ENCODE data around the gene CCDC167. TPM values are rescaled to one million over a fixed set of nuclear protein-coding genes. Genes with fewer than 3 reads are reported as not detected.

Gene CCDC167
- total RNA-seq, 1 donor from 2014 or later, result 24.0 TPM

DNA sequence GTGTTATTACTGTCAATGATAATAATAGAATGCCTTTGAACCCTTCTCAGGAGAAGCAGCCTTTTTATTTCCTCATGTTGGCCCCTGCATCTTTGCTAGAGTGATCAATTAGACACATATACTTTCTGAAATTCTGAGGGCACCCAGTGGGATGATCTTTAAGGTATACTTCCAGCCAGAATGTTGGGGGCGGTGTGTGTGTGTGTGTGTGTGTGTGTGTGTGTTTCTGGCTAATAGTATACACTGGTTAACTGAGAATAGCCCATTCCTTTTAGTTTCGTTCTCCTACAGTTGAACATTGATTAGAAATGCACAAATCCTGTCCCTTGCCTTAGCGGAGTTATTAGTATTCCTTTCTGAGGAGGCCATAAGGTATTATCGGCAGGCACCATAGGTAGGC is 41.7 kb upstream of the CCDC167 start:
- no peak overlapping the region for H2AFZ ChIP-seq (ENCODE audit: low read depth, low read length)
- H3K27me3 Mint-ChIP-seq (ENCODE audit: low read depth, unreplicated experiment), result peaks cover 57% of the 10 kb centered on the region
- peaks cover 6% of the 10 kb centered on the region for H3K4me1 ChIP-seq (ENCODE audit: insufficient read depth, low read length)
- H3K4me2 ChIP-seq (ENCODE audit: low read length), result no peak overlapping the region
- H3K4me1 Mint-ChIP-seq (ENCODE audit: low read depth, unreplicated experiment), result peaks cover 3% of the 10 kb centered on the region
- no peak overlapping the region for H3K27ac ChIP-seq (ENCODE audit: low read depth, low read length)
- no peaks in the 10 kb centered on the region for H3K36me3 Mint-ChIP-seq (ENCODE audit: low read depth, unreplicated experiment)
- no peak overlapping the region for H3K9ac ChIP-seq (ENCODE audit: low read length)
- no peak overlapping the region for H3K4me3 ChIP-seq (ENCODE audit: insufficient read depth, low read depth, low read length)
- H3K27ac Mint-ChIP-seq (ENCODE audit: unreplicated experiment), result no peak overlapping the region
- H3K36me3 ChIP-seq (ENCODE audit: insufficient read depth, low read length), result no peaks in the 10 kb centered on the region
- H4K20me1 ChIP-seq (ENCODE audit: insufficient read depth, low read length), result no peaks in the 10 kb centered on the region
- H3K27me3 ChIP-seq (ENCODE audit: insufficient read depth, low read length), result peaks cover 11% of the 10 kb centered on the region
- H3K9me3 ChIP-seq (ENCODE audit: insufficient read depth, low read depth, low read length), result no peaks in the 10 kb centered on the region
- H3K9me3 Mint-ChIP-seq (ENCODE audit: unreplicated experiment), result no peaks in the 10 kb centered on the region
- TF ChIP-seq CTCF (IDR thresholded peaks at IDR 0.05; ENCODE audit: insufficient read depth, low read depth, low read length), result no peak
- no peak for TF ChIP-seq EZH2 (IDR thresholded peaks at IDR 0.05; ENCODE audit: insufficient read depth, low read length)
- no peak for FAIRE-seq
- no peak overlapping the region for H3K4me3 Mint-ChIP-seq (ENCODE audit: unreplicated experiment)
- no peaks in the 10 kb centered on the region for H3K79me2 ChIP-seq (ENCODE audit: insufficient read depth, low read length)
- DNase-seq (ENCODE audit: low read depth), result no peak

- no peaks in the 10 kb centered on the region for H4K20me1 ChIP-seq (ENCODE audit: insufficient read depth, low read length)
- H3K79me2 ChIP-seq (ENCODE audit: insufficient read depth, low read length), result no peaks in the 10 kb centered on the region
- peaks cover 15% of the 10 kb centered on the region for H3K4me1 ChIP-seq (ENCODE audit: insufficient read depth, low read length)
- Mint-ChIP-seq H3K4me3 (ENCODE audit: unreplicated experiment) (no peak overlapping the region), H3K27ac (ENCODE audit: unreplicated experiment) (no peak overlapping the region), H3K4me1 (ENCODE audit: low read depth, unreplicated experiment) (peaks cover 3% of the 10 kb centered on the region), H3K36me3 (ENCODE audit: low read depth, unreplicated experiment) (no peaks in the 10 kb centered on the region), H3K27me3 (ENCODE audit: low read depth, unreplicated experiment) (peaks cover 64% of the 10 kb centered on the region), H3K9me3 (ENCODE audit: unreplicated experiment) (no peaks in the 10 kb centered on the region)
- no peaks in the 10 kb centered on the region for H3K9me3 ChIP-seq (ENCODE audit: insufficient read depth, low read depth, low read length)
- FAIRE-seq (no peak), DNase-seq (ENCODE audit: low read depth) (no peak)
- no peak overlapping the region for H3K4me2 ChIP-seq (ENCODE audit: low read length)
- no peak overlapping the region for H3K9ac ChIP-seq (ENCODE audit: low read length)
- no peaks in the 10 kb centered on the region for H3K36me3 ChIP-seq (ENCODE audit: insufficient read depth, low read length)
- no peak overlapping the region for H3K4me3 ChIP-seq (ENCODE audit: insufficient read depth, low read depth, low read length)
- TF ChIP-seq CTCF (IDR thresholded peaks at IDR 0.05; ENCODE audit: insufficient read depth, low read depth, low read length) (no peak), EZH2 (IDR thresholded peaks at IDR 0.05; ENCODE audit: insufficient read depth, low read length) (no peak)
- peaks cover 14% of the 10 kb centered on the region for H3K27me3 ChIP-seq (ENCODE audit: insufficient read depth, low read length)
- H3K27ac ChIP-seq (ENCODE audit: low read depth, low read length), result no peak overlapping the region
- H2AFZ ChIP-seq (ENCODE audit: low read depth, low read length), result no peak overlapping the region
These were observed 40.7 kb upstream of the CCDC167 start for GRCh38 chr6:37540390-37540789.

- Mint-ChIP-seq H3K27ac (ENCODE audit: unreplicated experiment) (no peak overlapping the region), H3K9me3 (ENCODE audit: unreplicated experiment) (no peaks in the 10 kb centered on the region), H3K36me3 (ENCODE audit: low read depth, unreplicated experiment) (no peaks in the 10 kb centered on the region), H3K4me1 (ENCODE audit: low read depth, unreplicated experiment) (peaks cover 3% of the 10 kb centered on the region), H3K4me3 (ENCODE audit: unreplicated experiment) (no peak overlapping the region), H3K27me3 (ENCODE audit: low read depth, unreplicated experiment) (peaks cover 64% of the 10 kb centered on the region)
- H3K9me3 ChIP-seq (ENCODE audit: insufficient read depth, low read depth, low read length), result no peaks in the 10 kb centered on the region
- no peaks in the 10 kb centered on the region for H3K79me2 ChIP-seq (ENCODE audit: insufficient read depth, low read length)
- H3K4me3 ChIP-seq (ENCODE audit: insufficient read depth, low read depth, low read length), result no peak overlapping the region
- H3K4me1 ChIP-seq (ENCODE audit: insufficient read depth, low read length), result peaks cover 17% of the 10 kb centered on the region
- no peak overlapping the region for H3K4me2 ChIP-seq (ENCODE audit: low read length)
- H2AFZ ChIP-seq (ENCODE audit: low read depth, low read length), result no peak overlapping the region
- no peak overlapping the region for H3K9ac ChIP-seq (ENCODE audit: low read length)
- H3K36me3 ChIP-seq (ENCODE audit: insufficient read depth, low read length), result no peaks in the 10 kb centered on the region
- peaks cover 14% of the 10 kb centered on the region for H3K27me3 ChIP-seq (ENCODE audit: insufficient read depth, low read length)
- FAIRE-seq, result no peak
- DNase-seq (ENCODE audit: low read depth), result no peak
- no peak overlapping the region for H3K27ac ChIP-seq (ENCODE audit: low read depth, low read length)
- H4K20me1 ChIP-seq (ENCODE audit: insufficient read depth, low read length), result no peaks in the 10 kb centered on the region
- TF ChIP-seq CTCF (IDR thresholded peaks at IDR 0.05; ENCODE audit: insufficient read depth, low read depth, low read length), result no peak
- TF ChIP-seq EZH2 (IDR thresholded peaks at IDR 0.05; ENCODE audit: insufficient read depth, low read length), result no peak
These were observed 40.3 kb upstream of the CCDC167 start for GRCh38 chr6:37540029-37540352.
